Neural progenitor cell (in vitro differentiated cells): ENCODE measurements around the gene NEXN.

Source experiments
- EZH2 ChIP-seq: fragments of 200-600 bp; sonication (generic); IDR thresholded peaks from 2 replicates; pipeline ENCODE4 v1.6.1; 2017; ENCODE audit warnings: antibody characterized with exemption, mild to moderate bottlenecking, moderate library complexity
- EZH2phosphoT487 ChIP-seq: fragments of 200-600 bp; sonication (generic); IDR thresholded peaks from 2 replicates; pipeline ENCODE4 v1.6.1; 2017; ENCODE audit warnings: antibody characterized with exemption
- TF ChIP-seq, protein P1 (sequence below): fragments of 200-600 bp; sonication (generic); IDR thresholded peaks from 2 replicates; pipeline ENCODE4 v1.5.1; 2017; ENCODE audit warnings: antibody characterized with exemption, mild to moderate bottlenecking

DNA sequence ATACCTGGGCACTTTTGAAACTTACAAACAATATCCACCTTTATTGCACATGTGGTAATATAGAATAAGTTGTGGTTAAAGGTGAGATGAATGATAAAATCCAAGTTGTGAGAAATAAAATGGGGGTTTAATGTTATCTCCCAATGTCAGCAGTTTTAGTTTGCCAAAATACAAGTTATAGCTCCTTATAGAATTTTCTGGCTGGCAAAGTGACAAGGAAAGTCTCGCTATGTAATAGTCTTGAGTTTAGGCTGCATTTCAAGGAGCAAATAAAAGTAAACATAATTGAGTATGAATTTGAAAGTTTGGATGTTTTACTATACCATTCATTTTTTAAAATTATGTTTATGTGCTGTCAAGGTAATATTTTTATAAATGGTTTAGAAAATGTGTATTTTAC, 15.0 kb upstream of the NEXN start:
- TF ChIP-seq, protein P1, sequence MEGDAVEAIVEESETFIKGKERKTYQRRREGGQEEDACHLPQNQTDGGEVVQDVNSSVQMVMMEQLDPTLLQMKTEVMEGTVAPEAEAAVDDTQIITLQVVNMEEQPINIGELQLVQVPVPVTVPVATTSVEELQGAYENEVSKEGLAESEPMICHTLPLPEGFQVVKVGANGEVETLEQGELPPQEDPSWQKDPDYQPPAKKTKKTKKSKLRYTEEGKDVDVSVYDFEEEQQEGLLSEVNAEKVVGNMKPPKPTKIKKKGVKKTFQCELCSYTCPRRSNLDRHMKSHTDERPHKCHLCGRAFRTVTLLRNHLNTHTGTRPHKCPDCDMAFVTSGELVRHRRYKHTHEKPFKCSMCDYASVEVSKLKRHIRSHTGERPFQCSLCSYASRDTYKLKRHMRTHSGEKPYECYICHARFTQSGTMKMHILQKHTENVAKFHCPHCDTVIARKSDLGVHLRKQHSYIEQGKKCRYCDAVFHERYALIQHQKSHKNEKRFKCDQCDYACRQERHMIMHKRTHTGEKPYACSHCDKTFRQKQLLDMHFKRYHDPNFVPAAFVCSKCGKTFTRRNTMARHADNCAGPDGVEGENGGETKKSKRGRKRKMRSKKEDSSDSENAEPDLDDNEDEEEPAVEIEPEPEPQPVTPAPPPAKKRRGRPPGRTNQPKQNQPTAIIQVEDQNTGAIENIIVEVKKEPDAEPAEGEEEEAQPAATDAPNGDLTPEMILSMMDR, result no peak
- no peak for TF ChIP-seq EZH2
- TF ChIP-seq EZH2phosphoT487, result no peak
